Kidney epithelial cell (primary cell): ENCODE data around the gene POU2F3. TPM values are rescaled to one million over a fixed set of nuclear protein-coding genes. Genes with fewer than 3 reads are reported as not detected.

ENCODE experiments used
- DNase-seq: peaks from one replicate; pipeline ENCODE4 v3.0.0-alpha.2; 2010; ENCODE audit warnings: low read depth
- H3K27me3 ChIP-seq: 2 replicates; pipeline ENCODE4 v1.6.0; 2011; ENCODE audit warnings: low read length; ENCODE audit not compliant: control insufficient read depth, insufficient read depth
- H3K36me3 ChIP-seq: 2 replicates; pipeline ENCODE4 v1.5.1; 2011; ENCODE audit warnings: low read length; ENCODE audit not compliant: control insufficient read depth, insufficient read depth
- H3K4me3 ChIP-seq: 2 replicates; pipeline ENCODE4 v1.5.1; 2011; ENCODE audit warnings: low read depth, mild to moderate bottlenecking, control low read depth, low read length
- CTCF ChIP-seq: IDR thresholded peaks from 2 replicates; pipeline ENCODE4 v1.5.1; 2011; ENCODE audit warnings: mild to moderate bottlenecking, moderate library complexity, low read length, control low read depth, inconsistent platforms; ENCODE audit not compliant: insufficient read depth, poor library complexity, severe bottlenecking
- total RNA-seq: library from RNA; depleted of rRNA; stranded (reverse); fragments of >200 nt; gene quantifications from 2 replicates; pipeline ENCODE4 v1.2.3, GENCODE V29; 2015

The POU2F3 gene
- total RNA-seq, 1 donor from 2014 or later, result 1.1 TPM

GRCh38 chr11:120217941-120218694 lies 21.8 kb upstream of the POU2F3 start:
- no peak for DNase-seq
- Histone ChIP-seq H3K36me3 (peaks cover 1% of the 10 kb centered on the region), H3K4me3 (no peak overlapping the region), H3K27me3 (no peaks in the 10 kb centered on the region)
- TF ChIP-seq CTCF, result no peak

- no peaks in the 10 kb centered on the region for H3K27me3 ChIP-seq
- TF ChIP-seq CTCF, result no peak
- no peak overlapping the region for H3K4me3 ChIP-seq
- peaks cover 1% of the 10 kb centered on the region for H3K36me3 ChIP-seq
- DNase-seq, result no peak
Measured at GRCh38 chr11:120218695-120219033, 21.3 kb upstream of the POU2F3 start.

GRCh38 chr11:120219232-120219937 lies 20.6 kb upstream of the POU2F3 start:
- DNase-seq, result no peak

GRCh38 chr11:120219938-120220746 lies 19.8 kb upstream of the POU2F3 start:
- Histone ChIP-seq H3K27me3 (no peaks in the 10 kb centered on the region), H3K36me3 (peaks cover 1% of the 10 kb centered on the region), H3K4me3 (no peak overlapping the region)
- TF ChIP-seq CTCF, result no peak
- DNase-seq, result no peak

More at GRCh38 chr11:120219232-120219937, 20.6 kb upstream of the POU2F3 start:
- H3K4me3 ChIP-seq, result no peak overlapping the region
- no peaks in the 10 kb centered on the region for H3K27me3 ChIP-seq
- no peak for TF ChIP-seq CTCF
- H3K36me3 ChIP-seq, result peaks cover 1% of the 10 kb centered on the region

GRCh38 chr11:120220747-120221037 lies 19.2 kb upstream of the POU2F3 start:
- no peak for TF ChIP-seq CTCF
- Histone ChIP-seq H3K4me3 (no peak overlapping the region), H3K27me3 (no peaks in the 10 kb centered on the region), H3K36me3 (no peaks in the 10 kb centered on the region)
- DNase-seq, result no peak
